Breast epithelium (tissue), 4 donors: ENCODE data around the gene NSG2. TPM values are rescaled to one million over a fixed set of nuclear protein-coding genes. Genes with fewer than 3 reads are reported as not detected.

Source experiments
- DNase-seq, 2 donors: peaks; one replicate each; pipeline ENCODE4 v3.0.0-alpha.2; 2019; ENCODE audit warnings: low spot score in 2 of 2
- H3K27ac ChIP-seq, 2 donors: fragments of 200-600 bp; sonication (generic) in 1 of 2; one replicate each; pipeline ENCODE4 v1.5.1; 2016 to 2019; ENCODE audit warnings: mild to moderate bottlenecking in 1 of 2
- H3K27me3 ChIP-seq, 2 donors: fragments of 200-600 bp; sonication (generic) in 1 of 2; one replicate each; pipeline versions ENCODE4 v1.5.1 to v1.6.0; 2017 to 2019; ENCODE audit warnings: control low read depth in 1 of 2, mild to moderate bottlenecking in 1 of 2
- H3K36me3 ChIP-seq: fragments of 200-600 bp; one replicate; pipeline ENCODE4 v1.5.1; 2019
- H3K4me1 ChIP-seq, 2 donors: fragments of 200-600 bp; sonication (generic); one replicate each; pipeline ENCODE4 v1.5.1; 2016 to 2019; ENCODE audit warnings: control low read depth in 1 of 2
- H3K4me3 ChIP-seq, 3 donors: fragments of 200-600 bp; sonication (generic); 1 replicate in 2 of 3; 2 replicates in 1 of 3; pipeline ENCODE4 v1.5.1; 2016 to 2019; ENCODE audit warnings: mild to moderate bottlenecking in 3 of 3, moderate library complexity in 2 of 3
- H3K9me3 ChIP-seq, 2 donors: fragments of 200-600 bp; sonication (generic) in 1 of 2; one replicate each; pipeline ENCODE4 v1.5.1; 2016 to 2019; ENCODE audit warnings: control low read depth in 1 of 2
- POLR2A ChIP-seq: fragments of 450-650 bp; IDR thresholded peaks from one replicate; pipeline ENCODE4 v1.6.1; 2016; ENCODE audit warnings: antibody characterized with exemption, mild to moderate bottlenecking, moderate library complexity
- POLR2AphosphoS5 ChIP-seq, 3 donors: sonication (generic); formaldehyde crosslinking; IDR thresholded peaks; one replicate each; pipeline ENCODE4 v1.6.1; 2017; ENCODE audit warnings: antibody characterized with exemption in 3 of 3
- intact Hi-C: fragments of 100-400 bp; cut with DNase I; formaldehyde crosslinking; loops from one replicate; pipeline ENCODE4 v1.15.1; 2023; ENCODE audit warnings: low total_unique reads
- total RNA-seq, 3 donors: library from RNA; depleted of rRNA; stranded (reverse); fragments of >200 nt; gene quantifications; one replicate each; pipeline ENCODE4 v1.1.0, GENCODE V29; 2016
- TF ChIP-seq, protein P1 (sequence below), 3 donors: fragments of 450-650 bp; IDR thresholded peaks; one replicate each; pipeline ENCODE4 v1.5.1; 2016 to 2017; ENCODE audit warnings: antibody characterized with exemption in 3 of 3, mild to moderate bottlenecking in 3 of 3, moderate library complexity in 3 of 3

The NSG2 gene
- total RNA-seq, 3 donors from 2014 or later: not detected

DNA sequence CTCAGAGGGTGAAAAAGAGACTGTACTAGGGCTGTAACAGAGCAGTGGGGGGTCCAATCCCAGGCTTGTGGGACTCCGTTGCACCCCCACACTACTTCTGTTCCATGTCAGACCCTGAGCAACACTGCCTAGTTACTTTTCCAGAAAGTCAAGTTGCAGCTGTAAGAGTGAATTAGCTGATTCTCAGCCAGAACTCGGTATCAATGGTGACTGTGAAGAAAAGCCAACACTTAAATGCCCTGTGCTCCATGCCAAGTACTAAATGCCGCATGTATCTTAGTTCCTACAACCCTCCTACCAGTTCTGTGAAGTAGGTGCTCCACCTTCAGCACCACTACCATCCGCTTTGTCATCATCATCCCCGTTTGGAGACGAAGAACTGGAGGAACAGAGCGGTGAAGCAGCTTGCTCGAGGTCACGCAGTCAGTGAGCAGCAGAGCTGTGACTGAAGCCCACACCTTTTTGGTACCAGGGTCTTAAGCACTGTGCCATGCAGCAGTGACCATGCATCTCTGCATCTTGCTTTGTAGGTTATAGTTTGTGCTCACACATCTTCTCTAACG is 64.3 kb downstream of the NSG2 start:
- no peaks in the 10 kb centered on the region for H3K4me1 ChIP-seq
- no peak for DNase-seq
- H3K4me3 ChIP-seq: no peak overlapping the region
- H3K27me3 ChIP-seq: no peaks in the 10 kb centered on the region
- H3K9me3 ChIP-seq: no peaks in the 10 kb centered on the region
- no peaks in the 10 kb centered on the region for H3K36me3 ChIP-seq
- TF ChIP-seq, protein P1, sequence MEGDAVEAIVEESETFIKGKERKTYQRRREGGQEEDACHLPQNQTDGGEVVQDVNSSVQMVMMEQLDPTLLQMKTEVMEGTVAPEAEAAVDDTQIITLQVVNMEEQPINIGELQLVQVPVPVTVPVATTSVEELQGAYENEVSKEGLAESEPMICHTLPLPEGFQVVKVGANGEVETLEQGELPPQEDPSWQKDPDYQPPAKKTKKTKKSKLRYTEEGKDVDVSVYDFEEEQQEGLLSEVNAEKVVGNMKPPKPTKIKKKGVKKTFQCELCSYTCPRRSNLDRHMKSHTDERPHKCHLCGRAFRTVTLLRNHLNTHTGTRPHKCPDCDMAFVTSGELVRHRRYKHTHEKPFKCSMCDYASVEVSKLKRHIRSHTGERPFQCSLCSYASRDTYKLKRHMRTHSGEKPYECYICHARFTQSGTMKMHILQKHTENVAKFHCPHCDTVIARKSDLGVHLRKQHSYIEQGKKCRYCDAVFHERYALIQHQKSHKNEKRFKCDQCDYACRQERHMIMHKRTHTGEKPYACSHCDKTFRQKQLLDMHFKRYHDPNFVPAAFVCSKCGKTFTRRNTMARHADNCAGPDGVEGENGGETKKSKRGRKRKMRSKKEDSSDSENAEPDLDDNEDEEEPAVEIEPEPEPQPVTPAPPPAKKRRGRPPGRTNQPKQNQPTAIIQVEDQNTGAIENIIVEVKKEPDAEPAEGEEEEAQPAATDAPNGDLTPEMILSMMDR (IDR thresholded peaks at IDR 0.05): no peak
- no peak for TF ChIP-seq POLR2AphosphoS5 (IDR thresholded peaks at IDR 0.05)
- no peak for TF ChIP-seq POLR2A
- intact Hi-C loops: no loop called here
- H3K27ac ChIP-seq: no peak overlapping the region

DNA sequence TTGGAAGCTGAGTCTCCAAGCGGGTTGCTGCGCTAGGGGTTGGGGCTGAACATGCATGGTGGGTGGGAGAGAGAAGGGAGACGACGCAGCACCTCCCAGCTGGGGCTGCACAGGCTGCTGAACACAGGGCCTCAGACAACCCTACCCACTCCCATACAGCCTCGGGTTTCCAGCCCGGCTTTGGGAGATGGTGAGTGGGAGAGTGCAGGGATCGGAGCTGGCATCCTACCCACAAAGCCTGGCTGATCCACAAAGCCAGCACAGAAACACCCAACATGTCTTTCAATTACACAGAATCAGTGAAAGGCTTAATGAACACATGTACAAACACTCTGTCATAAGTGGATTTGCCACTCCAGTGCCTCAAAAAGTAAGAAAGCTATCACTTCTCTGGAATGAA is 64.8 kb downstream of the NSG2 start:
- intact Hi-C loops: no loop called here
- Histone ChIP-seq H3K36me3 (no peaks in the 10 kb centered on the region), H3K4me3 (no peak overlapping the region), H3K9me3 (no peaks in the 10 kb centered on the region), H3K4me1 (no peaks in the 10 kb centered on the region), H3K27me3 (no peaks in the 10 kb centered on the region), H3K27ac (no peak overlapping the region)
- TF ChIP-seq POLR2AphosphoS5 (IDR thresholded peaks at IDR 0.05): no peak
- TF ChIP-seq, protein P1 (IDR thresholded peaks at IDR 0.05): no peak
- TF ChIP-seq POLR2A: no peak
- no peak for DNase-seq

DNA sequence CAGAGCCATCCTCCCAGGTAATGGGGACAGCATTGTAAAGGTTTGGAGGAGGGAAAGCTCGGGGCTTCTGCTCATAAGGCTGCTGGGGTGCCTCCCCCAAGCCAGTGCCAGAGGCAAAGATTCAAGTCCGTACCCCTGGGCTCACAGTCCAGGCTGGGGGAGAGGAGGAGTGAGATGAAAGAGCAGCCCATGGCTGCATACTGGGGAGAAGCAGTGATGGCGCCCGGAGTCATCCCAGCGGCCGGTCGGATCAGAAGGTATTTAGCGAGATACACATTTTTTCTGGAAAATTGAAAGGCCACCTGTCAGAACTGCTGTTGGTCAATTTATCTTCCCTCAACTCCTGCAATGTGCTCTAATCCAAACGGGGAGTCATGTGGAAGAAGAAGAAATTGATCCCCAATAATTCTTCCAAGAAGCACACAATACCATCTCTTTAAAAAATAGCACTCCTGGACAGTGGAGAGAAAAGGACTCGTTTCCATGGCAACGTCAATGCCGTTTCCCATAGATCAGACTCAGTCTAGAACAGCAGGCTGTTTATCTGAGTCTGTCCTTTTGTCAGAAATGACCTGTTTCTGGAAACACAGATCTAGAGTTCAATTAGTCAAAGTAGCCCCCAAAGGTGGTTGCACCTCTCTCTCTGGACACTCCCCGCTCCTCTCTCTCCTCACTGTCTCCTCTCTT is 65.9 kb downstream of the NSG2 start:
- H3K4me1 ChIP-seq: no peaks in the 10 kb centered on the region
- H3K27ac ChIP-seq: no peak overlapping the region
- no peaks in the 10 kb centered on the region for H3K27me3 ChIP-seq
- no peak for DNase-seq
- H3K4me3 ChIP-seq: no peak overlapping the region
- H3K9me3 ChIP-seq: no peaks in the 10 kb centered on the region
- H3K36me3 ChIP-seq: no peaks in the 10 kb centered on the region
- intact Hi-C loops: no loop called here
- TF ChIP-seq, protein P1 (IDR thresholded peaks at IDR 0.05): no peak
- TF ChIP-seq POLR2A (no peak), POLR2AphosphoS5 (IDR thresholded peaks at IDR 0.05) (no peak)

DNA sequence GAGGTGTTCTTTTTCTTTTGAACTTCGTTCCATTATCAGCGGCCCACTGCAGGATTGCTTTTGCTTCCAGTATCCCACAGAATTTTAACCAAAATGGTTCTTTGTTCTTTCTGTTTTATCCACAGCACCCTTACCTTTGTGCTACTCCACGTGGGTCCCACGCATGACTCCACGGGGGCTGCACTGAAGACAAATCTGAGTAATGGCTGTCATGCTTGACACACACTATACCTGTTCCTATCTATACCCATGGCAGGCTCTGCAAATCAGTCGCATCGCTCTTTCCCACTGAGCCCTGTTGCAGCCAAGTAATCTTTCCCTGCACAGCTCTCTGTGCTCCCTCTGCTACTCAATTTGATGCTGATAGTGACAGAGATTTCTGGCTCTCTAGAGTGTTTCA is 69.7 kb downstream of the NSG2 start:
- Histone ChIP-seq H3K27me3 (no peaks in the 10 kb centered on the region), H3K4me3 (no peak overlapping the region), H3K27ac (no peak overlapping the region), H3K9me3 (no peaks in the 10 kb centered on the region), H3K36me3 (no peaks in the 10 kb centered on the region), H3K4me1 (no peaks in the 10 kb centered on the region)
- no peak for TF ChIP-seq POLR2AphosphoS5 (IDR thresholded peaks at IDR 0.05)
- TF ChIP-seq POLR2A: no peak
- TF ChIP-seq, protein P1 (IDR thresholded peaks at IDR 0.05): no peak
- DNase-seq: no peak
- intact Hi-C loops: no loop called here

DNA sequence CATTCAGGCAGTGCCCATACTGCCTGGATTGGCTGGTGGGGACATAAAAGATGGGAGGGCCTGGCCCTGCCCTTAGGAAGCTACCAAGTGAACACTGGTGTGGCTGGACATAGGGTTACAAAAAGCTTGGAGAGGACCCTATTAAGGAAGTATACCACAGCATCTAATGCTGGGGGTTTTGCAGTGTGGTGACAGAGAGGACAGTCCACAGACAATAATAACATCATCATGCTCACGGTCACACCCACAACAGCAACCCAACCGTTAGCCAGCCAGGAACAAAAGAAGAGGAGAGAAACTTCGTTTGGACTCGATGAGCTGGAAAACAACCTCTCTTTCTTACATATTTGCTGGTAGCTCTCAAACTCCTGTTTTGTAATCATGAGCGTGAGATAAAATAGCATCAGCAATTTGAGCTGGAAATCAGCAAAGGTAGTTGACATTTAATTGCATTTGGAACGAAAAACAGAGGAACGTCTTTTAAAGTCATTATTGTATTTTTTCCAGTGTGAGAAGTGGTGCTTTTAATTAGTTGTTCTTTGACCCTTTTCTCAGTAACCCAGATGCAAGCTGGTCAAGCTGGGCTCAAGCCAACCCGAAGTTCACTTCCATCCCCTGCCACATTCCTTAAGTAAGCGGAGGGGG is 73.4 kb downstream of the NSG2 start:
- TF ChIP-seq, protein P1 (IDR thresholded peaks at IDR 0.05): no peak
- TF ChIP-seq POLR2AphosphoS5 (IDR thresholded peaks at IDR 0.05) (no peak), POLR2A (no peak)
- H3K9me3 ChIP-seq: no peaks in the 10 kb centered on the region
- intact Hi-C loops: no loop called here
- no peak for DNase-seq
- no peaks in the 10 kb centered on the region for H3K36me3 ChIP-seq
- no peaks in the 10 kb centered on the region for H3K27me3 ChIP-seq
- no peaks in the 10 kb centered on the region for H3K4me1 ChIP-seq
- no peak overlapping the region for H3K27ac ChIP-seq
- no peak overlapping the region for H3K4me3 ChIP-seq
